T follicular helper cell (primary cell): Measurements from ENCODE around the gene COL20A1.
"Not testable (repeated sequence)": the region's sequence is repeated elsewhere in the genome, so short reads cannot be mapped to it uniquely, and the experiment has no call there.

Experiments used
- DNase-seq: peaks from one replicate; pipeline ENCODE4 v3.0.0-alpha.2; 2020; ENCODE audit warnings: low read depth
- total RNA-seq, 2 experiments: gene quantifications; one replicate each; lab custom pipeline; 2026; lab: John Stamatoyannopoulos, UW

The COL20A1 gene
- total RNA-seq, result 0.17 to 0.24 reads per million in 2 experiments

DNA sequence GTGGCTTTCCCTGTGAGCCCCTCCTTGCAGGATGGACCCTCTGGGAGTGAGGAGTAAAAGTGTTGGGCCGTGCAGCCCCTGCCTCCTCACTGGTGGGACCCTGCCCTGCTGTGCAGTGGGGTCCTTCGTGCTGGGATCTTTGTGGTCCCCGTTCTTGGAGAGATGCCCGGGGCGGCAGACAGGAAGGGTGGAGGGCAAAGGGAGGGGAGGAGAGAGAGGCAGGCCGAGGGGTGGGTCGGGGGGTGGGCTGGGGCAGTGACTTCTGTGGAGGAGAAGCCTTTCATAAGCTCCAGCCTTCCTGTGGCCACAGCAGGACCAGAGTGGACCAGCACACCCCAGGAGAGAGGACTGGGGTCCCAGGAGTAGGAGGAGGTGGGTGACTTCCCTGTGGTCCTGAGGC, at the start of gene COL20A1:
Gene COL20A1, plus strand, starts transcription at position 283 of the 400 bp plus-strand sequence. CDS start 1,922 bp downstream, outside the sequence.
- DNase-seq, result no peak

DNA sequence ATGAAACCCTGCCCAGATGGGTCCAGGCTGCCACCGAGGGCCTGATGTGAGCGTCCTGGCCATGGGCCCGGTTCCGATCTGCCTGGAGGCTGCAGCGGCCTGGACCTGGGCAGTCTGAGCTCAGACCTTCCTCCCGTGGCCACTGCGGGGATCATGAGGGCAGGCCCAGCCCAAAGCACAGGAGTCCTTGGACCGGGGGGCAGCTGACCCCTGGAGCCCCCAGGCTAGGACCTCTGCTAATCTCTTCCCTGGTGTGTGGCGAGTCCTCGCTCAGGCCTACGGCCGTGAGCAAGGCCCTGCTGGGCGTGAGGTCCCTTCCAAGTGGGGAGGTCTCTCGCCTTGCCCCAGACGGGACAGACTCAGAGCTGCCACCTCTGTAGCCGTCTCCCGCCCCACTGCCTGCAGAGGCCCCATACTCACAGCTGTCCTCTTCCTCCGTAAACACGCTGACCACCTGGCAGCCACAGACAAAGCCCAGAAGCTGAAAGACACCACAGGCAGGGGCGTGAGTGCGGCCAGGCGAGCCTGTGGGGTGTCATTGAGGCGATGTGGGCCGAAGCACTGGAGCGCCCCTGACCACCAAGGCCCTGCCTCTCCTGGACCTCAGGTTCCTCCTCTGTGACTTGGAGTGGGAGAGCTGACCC, 49.3 kb upstream of the COL20A1 start:
- DNase-seq, result no peak

DNA sequence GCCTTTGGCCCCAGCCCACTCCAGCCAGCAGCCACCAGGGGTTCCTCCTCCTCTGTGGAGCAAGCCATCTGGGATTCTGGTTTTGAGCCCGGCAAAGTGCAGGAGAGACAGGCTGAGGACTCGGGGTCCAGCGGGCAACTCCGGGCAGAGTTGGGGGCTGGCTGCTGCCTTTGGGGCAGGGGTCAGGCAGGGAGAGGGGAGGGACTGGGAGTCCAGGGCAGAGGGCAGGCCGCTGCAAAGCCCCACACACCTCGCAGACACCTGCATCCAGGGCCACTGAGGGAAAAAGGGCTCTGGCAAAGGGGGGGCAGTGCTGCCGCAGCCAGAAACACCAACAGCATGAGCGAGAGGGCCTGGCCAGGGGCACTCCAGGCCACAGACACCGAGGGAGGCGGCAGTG, 48.5 kb upstream of the COL20A1 start:
- no peak for DNase-seq

DNA sequence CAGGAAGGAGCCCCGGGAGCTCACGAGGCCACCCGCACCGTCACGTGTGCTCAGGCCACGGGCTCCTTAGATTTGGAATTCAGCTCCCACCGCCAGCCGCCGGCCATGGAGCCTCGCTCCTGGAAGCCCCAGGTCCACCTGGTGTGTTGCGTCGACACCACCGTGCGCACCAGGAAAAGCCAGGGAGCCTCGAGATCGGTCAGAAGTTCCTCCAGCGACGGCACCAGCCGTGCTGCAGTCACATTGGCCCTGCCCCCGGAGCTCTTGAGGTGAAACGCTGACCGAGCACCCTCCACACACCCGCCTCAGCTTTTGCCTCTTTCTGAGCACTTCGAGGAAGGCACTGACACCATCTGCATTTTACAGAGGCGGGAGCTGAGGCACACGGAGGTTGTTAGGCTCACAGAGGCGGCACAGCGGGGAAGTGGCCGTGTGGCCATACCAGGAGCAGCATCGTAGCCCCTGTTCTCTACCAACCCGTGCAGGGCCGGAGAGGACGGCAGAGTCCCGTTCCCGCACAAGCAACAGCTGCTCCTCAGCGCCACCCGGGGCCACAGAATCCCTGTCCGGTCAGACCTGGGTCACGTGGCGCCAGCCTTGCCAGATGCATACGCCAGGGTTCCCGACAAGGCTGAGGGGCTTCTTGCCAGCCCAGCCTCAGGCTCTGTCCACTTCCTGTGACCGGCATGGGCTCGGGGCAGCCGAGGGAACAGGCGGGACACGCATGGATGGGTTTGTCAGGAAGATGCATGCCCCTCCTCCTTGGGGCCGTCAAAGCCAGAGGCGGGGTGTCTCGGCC, 46.3 kb upstream of the COL20A1 start:
- no peak for DNase-seq

DNA sequence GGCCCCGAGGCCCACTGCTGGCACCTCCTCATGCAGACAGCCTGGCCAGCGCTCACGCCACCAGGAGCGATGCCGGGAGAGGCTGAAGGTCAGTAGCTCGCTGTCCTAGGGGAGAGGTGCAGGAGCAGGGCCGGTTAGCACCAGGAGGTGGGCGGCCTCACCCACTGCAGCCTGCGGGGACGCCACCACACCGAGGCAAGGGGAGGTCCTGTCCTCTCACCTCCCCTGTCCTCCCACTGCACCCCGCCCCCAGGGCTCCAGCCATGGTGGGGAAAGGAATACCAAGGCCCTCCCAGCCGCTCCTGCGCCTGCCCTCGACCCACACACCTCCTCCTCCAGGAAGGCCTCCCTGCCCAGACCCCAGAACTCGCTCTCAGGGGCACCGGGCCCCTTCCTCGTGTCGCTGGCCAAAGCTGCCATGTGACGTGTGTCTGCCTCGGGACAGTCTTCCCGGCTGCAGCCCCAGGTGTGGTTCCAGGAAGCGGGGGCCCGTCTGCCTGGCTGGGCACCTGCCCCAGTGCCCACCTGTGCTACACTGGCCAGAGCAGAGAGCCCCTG, 45.2 kb upstream of the COL20A1 start:
- no peak for DNase-seq

DNA sequence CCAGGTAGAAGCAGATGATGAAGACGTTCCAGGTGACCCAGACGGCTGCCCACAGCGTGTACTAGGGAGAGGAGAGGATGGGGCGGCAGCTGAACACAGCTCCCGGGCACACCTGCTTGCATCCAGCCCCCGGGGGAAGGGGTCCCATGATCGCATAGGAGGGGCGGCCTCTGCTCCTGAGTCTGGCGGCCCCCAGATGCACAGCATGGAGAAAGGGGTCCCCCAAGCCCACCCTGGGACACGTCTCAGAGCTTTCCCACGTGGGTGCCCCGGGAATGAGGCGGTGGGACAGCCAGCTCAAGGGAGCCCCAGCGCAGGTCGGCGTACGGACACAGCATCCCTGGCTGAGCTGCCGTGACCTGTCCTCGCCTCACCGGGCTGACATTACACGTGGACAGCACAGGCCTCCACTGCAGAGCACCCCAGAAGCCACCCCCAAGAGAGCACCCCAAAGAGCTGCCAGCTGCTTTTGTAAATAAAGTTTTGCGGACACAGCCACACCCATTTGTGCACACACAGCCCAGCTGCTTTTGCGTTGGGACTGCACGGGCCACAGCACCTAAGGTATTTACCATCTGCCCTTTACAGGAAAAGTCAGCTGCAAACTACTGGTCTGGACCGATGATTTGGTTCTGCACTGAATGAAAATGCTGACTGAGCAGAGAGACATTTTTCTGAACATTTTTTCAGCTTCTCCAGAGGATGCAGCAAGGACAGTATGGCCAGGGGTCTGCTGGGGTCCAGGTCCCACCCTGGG, 44.0 kb upstream of the COL20A1 start:
- DNase-seq, result no peak

DNA sequence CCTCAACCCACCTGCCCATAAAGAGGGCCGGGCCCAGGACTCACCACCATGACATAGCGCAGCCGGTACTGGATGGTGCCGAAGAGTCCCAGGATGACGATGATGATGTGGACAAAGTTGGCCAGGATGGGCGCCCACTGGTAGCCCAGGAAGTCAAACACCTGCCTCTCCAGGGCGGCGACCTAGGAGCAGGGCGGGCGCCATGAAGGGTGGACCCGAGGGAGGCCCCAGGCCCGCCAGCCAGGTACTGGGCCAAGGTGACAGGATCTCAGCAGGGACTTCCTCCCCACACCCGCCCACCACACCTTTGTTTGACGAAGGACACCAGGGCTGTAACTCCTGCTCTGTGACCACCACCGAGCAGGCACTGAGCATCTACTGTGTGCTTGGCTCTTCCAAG, 43.1 kb upstream of the COL20A1 start:
- DNase-seq, result no peak

DNA sequence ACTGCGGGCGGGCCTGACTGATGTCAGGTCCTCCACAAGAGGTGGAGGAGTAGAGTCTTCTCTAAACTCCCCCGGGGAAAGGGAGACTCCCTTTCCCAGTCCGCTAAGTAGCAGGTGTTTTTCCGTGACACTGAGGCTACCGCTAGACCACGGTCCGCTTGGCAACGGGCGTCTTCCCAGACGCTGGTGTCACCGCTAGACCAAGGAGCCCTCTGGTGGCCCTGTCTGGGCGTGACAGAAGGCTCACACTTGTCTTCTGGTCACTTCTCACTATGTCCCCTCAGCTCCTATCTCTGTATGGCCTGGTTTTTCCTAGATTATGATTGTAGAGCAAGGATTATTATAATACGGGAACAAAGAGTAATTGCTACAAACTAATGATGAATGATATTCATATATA, 41.6 kb upstream of the COL20A1 start:
- DNase-seq, result not testable (repeated sequence)

DNA sequence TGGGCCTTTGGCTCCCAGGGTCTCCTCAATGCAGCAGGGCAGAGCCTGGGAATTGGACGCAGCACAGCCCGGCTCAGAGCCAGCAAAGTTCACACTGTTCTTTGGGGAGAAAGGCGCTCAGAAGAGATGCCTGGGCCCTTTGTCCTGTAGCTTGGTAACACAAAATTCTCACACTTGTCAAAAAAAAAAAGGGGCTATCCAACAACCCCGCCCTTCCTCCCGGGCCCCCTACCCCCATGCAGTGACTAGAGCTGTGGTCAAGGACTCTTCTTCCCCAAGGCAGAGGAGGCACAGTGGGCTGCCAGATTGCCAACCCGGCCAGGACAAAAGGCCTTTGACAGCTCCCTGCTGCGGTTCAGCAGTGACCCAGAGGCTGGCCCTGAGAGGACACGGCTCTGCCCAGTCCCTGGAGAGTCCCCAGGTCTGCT, 40.7 kb upstream of the COL20A1 start:
- DNase-seq, result no peak

DNA sequence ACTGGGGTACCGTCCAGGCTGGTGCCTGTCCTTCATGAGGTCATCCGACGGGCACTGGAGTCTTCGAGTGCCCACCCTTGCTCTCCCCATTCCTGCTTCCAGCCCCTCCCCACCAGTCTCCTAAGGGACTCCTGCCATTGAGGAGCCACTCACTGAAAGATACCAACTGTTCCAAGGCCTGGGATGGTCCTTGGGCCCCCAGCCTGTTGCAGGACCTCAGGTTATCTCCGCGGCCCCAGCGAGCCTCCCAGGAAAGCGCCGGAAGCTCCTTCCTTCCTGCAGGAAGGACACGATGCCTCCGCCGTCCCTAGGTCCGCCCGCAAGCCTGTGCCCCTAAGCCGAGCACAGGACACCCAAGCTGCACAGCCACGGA, 39.9 kb upstream of the COL20A1 start:
- DNase-seq, result no peak

DNA sequence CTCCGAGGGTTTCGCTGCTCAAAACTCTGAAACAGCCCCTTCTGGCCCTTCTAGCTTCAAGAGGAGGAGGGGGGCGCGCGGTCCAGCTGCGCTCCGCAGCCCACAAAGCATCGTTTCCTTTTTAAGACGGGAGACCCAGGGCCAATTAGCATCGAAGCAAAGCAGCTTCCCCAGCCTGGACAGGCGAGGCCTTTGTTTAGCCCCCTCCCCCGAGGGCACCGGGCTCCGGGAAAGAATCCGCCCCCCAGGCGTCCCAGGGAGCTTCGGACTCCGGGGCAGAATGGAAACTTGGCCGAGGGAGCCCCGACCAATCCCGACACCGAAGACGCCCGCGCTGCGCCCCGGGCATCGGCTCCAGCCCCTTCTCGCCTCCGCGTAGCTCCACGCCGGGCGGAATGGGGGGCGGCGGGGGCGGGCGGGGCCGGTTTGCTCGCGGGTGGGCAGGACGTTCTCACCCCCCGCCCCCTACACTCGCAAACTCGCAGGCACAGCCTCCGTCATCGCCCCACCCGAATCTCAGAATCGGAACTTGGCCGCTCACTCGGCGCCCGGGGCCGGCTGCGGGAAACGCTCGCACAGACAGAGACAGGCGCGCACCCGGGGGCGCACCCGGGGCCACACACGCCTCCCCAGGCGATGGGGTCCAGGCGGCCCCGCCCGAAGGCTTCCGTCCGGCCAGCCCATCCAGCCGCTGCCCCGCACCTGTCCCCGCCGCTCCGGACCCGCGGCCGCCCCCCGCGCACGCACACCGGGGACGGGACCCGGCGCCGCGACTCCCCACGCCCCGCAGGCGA, 39.4 kb upstream of the COL20A1 start:
- DNase-seq, result no peak

DNA sequence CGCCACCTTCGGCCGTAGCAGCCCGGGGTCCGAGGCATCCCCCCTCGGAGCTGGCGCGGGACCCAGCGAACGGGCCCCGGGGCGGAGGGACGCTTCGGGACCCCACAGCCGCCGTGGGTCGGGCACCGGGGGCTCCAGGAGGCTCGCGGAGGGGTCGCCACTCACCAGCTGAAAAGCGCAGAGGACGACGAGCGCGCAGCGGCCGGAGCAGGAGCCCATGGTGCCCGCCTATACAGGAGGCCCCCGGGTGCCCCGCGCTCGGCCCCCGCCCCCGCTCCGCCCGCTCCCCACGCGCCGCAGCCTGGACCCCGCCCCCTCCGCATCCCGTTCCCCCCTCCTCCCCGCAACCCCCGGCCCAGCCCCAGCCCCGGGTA, 38.8 kb upstream of the COL20A1 start, which contains the start of gene NKAIN4:
Gene NKAIN4, minus strand, starts transcription at position 232 of the 374 bp plus-strand sequence. Its CDS starts 13 bp downstream, at position 219.
- DNase-seq, result no peak

DNA sequence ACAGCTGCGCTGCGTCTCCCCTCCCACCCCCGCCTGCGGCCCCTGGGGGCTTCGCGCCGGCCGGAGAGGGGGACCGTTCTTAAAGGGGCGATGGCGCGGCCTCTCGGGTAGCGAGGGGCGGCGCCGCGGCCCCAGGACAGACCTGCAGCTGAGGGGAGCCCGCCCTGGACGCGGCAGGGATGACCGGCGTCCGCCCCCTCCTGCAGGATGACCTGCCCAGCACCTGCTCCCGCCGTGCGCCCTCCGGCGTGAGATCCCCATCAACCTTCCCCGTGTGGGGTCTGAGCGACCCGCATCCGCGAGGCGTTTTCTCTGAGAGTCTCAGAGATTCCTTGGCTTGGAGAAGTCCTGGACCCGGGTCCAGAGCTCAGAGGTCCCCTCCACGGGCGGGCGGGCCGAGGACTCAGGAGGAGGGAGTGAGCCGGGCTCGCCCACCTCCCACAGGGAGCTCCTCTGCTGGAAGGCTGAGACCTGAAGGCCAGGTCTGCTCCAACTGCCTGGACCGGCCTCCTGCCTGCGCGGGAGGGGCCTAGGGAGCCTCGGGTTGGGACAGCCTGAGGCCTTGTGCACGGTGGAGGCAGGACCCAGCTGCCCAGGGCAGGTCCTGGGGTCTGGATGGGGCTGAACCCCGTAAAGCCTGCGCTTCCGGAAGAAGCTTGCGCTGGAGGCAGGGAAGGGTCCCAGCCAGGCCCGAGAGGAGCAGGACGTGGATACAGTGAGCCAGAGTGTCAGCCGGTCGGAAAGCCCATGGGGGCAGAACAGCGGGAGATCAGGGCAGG, 38.2 kb upstream of the COL20A1 start:
- DNase-seq, result no peak

DNA sequence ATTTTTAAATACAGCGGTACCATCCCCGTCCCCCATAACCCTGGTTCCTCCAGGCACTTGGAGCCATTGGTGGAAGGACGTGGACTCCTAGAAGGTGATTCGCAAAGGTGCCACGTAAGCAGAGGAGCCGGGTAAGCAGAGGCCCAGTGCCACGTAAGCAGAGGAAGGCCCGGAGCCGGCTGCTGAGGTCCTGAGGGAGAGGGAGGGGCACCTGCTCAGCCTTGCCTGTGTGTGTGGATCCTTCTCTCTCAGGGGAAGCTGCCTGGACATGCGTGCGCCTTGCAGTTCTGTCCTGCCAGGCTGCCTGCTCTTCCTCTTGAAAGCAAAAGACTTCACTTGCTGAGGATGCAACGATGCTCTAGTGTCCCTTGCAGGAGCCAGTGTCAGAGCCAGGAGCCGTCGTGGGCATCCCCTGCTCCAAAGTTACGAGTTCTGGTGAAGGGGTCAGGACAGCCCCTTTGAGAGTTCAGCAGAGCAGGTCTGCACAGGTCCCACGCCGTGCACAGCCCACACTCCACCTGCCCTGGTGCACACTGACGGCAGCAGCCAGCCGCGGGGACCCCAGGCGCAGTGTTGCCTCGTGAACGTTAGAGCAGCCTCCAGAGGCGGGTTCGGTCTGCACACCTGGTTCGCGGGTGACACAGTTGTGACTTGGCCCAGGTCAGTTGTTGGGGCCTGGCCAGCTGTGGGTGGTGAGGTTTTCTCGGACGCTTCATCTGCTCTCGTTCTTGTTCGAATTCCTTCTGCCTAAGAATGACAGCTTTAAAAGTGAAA, 36.9 kb upstream of the COL20A1 start:
- DNase-seq, result no peak

DNA sequence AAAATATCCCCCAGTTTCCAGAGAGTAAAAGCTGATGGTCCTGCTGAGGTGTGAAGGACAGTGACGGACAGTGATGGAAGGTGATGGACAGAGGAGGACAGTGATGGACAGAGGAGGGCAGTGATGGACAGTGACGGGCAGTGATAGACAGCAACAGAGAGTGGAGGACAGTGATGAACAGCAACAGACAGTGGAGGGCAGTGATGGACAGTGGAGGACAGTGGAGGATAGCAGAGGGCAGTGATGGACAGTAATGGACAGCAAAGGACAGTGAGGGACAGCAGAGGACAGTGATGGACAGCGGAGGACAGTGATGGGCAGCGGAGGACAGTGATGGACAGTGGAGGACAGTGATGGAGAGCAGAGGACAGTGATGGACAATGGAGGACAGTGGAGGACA, 36.0 kb upstream of the COL20A1 start:
- DNase-seq, result no peak

DNA sequence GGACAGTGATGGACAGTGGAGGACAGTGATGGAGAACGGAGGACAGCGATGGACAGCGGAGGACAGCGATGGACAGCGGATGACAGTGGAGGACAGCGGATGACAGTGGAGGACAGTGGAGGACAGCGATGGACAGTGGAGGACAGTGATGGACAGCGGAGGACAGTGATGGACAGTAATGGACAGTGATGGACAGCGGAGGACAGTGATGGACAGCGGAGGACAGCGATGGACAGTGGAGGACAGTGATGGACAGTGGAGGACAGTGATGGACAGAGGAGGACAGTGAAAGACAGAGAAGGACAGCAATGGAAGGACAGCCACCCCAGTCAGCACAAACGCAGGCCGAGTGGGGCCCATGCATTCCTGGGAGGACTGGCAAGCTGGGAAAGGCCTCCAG, 35.4 kb upstream of the COL20A1 start:
- DNase-seq, result no peak

DNA sequence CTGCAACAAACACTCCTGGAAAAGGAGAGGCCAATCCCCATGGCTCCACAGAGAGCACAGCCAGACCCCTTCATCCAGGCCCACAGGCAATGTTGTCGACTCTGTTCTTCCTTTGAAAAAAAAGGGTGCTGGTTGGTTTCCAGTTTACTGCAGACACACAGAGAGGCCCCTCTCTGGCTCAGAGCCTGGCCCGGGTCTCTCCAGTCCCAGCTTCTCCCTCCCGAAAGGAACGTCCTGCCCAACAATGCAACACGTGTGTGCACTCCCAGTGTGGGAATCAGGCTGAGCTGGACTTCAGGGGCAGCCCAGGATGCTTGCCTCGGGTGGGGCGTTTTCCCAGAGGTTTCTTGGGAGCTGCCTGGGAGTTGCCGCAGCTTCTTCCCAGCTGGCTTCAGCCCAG, 34.2 kb upstream of the COL20A1 start:
- DNase-seq, result no peak

DNA sequence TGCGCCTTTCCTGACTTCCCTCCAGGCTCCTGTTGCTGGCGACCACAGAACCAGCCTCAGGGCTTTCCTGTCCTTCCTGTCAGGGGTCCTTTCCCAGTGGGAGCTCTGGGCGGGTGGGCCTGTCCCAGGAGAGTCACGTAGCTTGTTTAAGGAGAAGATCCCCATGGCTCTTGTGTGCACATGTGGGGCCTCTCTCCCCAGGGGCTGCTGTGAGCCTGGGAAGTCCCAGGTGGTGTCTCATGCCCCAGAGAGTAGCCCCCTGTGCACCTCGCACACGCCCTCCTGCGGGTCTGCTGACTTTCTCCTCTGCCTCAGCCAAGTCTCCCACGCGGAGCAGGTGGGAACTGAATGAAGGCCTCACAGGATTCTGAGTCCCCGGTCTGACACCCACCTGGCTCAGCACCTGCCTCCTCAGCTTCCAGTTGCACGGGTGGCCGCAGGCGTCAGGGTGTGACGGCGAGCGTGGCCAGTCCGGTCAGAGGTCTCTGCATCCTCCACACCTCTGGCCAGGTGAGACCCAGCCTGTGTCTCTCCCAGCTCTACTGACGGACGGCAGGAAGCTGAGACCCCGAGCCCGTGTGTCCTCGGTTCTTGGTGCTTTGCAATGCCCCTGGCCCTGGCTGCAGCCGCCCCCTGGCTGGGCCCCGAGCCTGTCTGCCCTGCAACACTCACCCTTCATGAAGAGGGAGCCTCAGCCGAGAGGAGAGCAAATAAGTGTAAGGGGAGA, 33.1 kb upstream of the COL20A1 start:
- no peak for DNase-seq

DNA sequence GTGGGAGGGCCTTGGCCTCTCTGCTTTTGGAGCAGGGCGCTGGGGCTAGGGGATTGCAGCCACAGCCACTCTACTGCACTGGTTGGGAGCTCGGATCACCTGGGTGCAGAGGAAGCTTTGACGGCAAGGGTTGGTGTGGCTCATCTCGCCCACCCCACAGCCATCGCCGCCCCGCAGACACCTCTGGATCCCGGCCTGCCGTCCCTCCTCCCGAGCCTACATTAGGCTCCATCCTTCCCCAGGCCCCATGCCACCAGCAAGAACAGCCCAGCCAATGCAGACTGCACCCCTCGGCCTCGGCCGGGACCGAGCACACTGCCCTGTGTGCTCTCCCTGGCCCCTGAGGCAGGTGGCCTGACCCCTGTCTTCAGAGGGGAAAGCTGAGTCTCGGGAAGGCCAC, 32.5 kb upstream of the COL20A1 start:
- no peak for DNase-seq
